Upper lobe of left lung (tissue), 6 donors: ENCODE measurements around the gene TGM6. TPM values are rescaled to one million over a fixed set of nuclear protein-coding genes. Genes with fewer than 3 reads are reported as not detected.

Experiments used
- ATAC-seq, 2 donors: fragments of 200-7000 bp; cut with Tn5 transposase; one replicate each; pipeline ENCODE4 v1.9.1; 2022; ENCODE audit warnings: mild to moderate bottlenecking in 2 of 2, moderate library complexity in 2 of 2; ENCODE audit not compliant: low FRiP score in 2 of 2
- DNase-seq, 2 donors: peaks; one replicate each; pipeline ENCODE4 v3.0.0-alpha.2; 2019 to 2020
- H3K27ac ChIP-seq, 4 donors: fragments of 200-600 bp; sonication (generic); one replicate each; pipeline ENCODE4 v1.5.1; 2016 to 2019
- H3K27me3 ChIP-seq, 4 donors: fragments of 200-600 bp; sonication (generic); one replicate each; pipeline ENCODE4 v1.5.1; 2017 to 2019
- H3K36me3 ChIP-seq, 4 donors: fragments of 200-600 bp; sonication (generic); one replicate each; pipeline ENCODE4 v1.5.1; 2016 to 2019
- H3K4me1 ChIP-seq, 4 donors: fragments of 200-600 bp; sonication (generic); one replicate each; pipeline ENCODE4 v1.5.1; 2018 to 2019
- H3K4me3 ChIP-seq, 4 donors: fragments of 200-600 bp; sonication (generic); one replicate each; pipeline ENCODE4 v1.5.1; 2017 to 2019; ENCODE audit warnings: mild to moderate bottlenecking in 2 of 4, moderate library complexity in 1 of 4
- H3K9me3 ChIP-seq, 4 donors: fragments of 200-600 bp; sonication (generic); one replicate each; pipeline ENCODE4 v1.5.1; 2018 to 2019
- EP300 ChIP-seq, 4 donors: sonication (generic); formaldehyde crosslinking; IDR thresholded peaks; one replicate each; pipeline ENCODE4 v1.5.1; 2017; ENCODE audit warnings: antibody characterized with exemption in 4 of 4, control low read depth in 2 of 4
- POLR2A ChIP-seq, 4 donors: fragments of 450-650 bp; IDR thresholded peaks; one replicate each; pipeline ENCODE4 v1.5.1; 2016 to 2017; ENCODE audit warnings: antibody characterized with exemption in 4 of 4, mild to moderate bottlenecking in 2 of 4
- POLR2AphosphoS5 ChIP-seq, 2 donors: sonication (generic); formaldehyde crosslinking; IDR thresholded peaks; one replicate each; pipeline ENCODE4 v1.5.1; 2017; ENCODE audit warnings: antibody characterized with exemption in 2 of 2
- WGBS, 2 donors: methylation state at CpG; one replicate each; pipeline ENCODE4 v1.1.5; 2017 to 2018; 5-methylcytosine and 5-hydroxymethylcytosine counted together
- small RNA-seq, 4 donors: library from RNA; depleted of rRNA; stranded (forward); fragments of <200 nt; gene quantifications; one replicate each; pipeline ENCODE3, GENCODE V24; 2016
- total RNA-seq, 6 donors: library from RNA; depleted of rRNA in 4 of 6; stranded (reverse); fragments of >200 nt in 4 of 6; gene quantifications; one replicate each; pipeline versions ENCODE4 v1.1.0 to v1.2.1, GENCODE V29; 2016 to 2021
- TF ChIP-seq, protein P1 (sequence below), 6 experiments: fragments of 450-650 bp in 4 of 6; fragments of 200-600 bp in 2 of 6; sonication (generic) in 2 of 6; IDR thresholded peaks; one replicate each; pipeline ENCODE4 v1.5.1; 2016 to 2019; ENCODE audit warnings: antibody characterized with exemption in 6 of 6
- donor health status: DM: no; HTN: no; CAD: no; lungs with moderate emphysema.
- donor health status: DM: no; HTN: yes; CAD: no; lungs with severe emphysema.

TGM6 gene
- total RNA-seq, 6 donors from 2014 or later, result not detected

DNA sequence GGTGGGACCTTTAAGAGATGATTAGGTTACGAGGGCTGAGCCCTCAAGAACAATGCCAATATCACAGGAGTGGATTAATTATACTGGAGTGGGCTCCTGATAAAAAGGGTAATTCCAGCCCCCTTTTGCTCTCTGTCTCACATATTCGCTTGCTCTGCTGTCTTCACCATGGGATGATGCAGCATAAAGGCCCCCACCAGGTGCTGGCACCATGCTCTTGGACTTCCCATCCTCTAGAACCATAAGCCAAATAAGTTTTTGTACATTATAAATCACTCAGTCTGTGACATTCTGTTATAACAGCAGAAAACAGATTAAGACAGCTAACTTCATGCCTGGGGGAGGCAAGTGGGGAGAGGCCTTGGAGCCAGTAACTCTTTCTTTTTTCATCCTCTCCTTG lies 99.7 kb downstream of the TGM6 start:
- WGBS, 2 donors, result 94 to 98% methylated on average over 2 of the region's 2 CpGs
- Histone ChIP-seq H3K27ac (no peak overlapping the region), H3K4me1 (no peaks in the 10 kb centered on the region), H3K9me3 (no peaks in the 10 kb centered on the region), H3K4me3 (no peak overlapping the region), H3K27me3 (no peaks in the 10 kb centered on the region), H3K36me3 (peaks cover 0 to 43% (median 31%) of the 10 kb centered on the region in 4 donors)
- DNase-seq (no peak), ATAC-seq (no peak)
- no peak for TF ChIP-seq POLR2AphosphoS5 (IDR thresholded peaks at IDR 0.05)
- TF ChIP-seq, protein P1, sequence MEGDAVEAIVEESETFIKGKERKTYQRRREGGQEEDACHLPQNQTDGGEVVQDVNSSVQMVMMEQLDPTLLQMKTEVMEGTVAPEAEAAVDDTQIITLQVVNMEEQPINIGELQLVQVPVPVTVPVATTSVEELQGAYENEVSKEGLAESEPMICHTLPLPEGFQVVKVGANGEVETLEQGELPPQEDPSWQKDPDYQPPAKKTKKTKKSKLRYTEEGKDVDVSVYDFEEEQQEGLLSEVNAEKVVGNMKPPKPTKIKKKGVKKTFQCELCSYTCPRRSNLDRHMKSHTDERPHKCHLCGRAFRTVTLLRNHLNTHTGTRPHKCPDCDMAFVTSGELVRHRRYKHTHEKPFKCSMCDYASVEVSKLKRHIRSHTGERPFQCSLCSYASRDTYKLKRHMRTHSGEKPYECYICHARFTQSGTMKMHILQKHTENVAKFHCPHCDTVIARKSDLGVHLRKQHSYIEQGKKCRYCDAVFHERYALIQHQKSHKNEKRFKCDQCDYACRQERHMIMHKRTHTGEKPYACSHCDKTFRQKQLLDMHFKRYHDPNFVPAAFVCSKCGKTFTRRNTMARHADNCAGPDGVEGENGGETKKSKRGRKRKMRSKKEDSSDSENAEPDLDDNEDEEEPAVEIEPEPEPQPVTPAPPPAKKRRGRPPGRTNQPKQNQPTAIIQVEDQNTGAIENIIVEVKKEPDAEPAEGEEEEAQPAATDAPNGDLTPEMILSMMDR (IDR thresholded peaks at IDR 0.05), result no peak
- no peak for TF ChIP-seq POLR2A (IDR thresholded peaks at IDR 0.05)
- TF ChIP-seq EP300 (IDR thresholded peaks at IDR 0.05), result no peak

Small RNA genes within 50 kb of the gene (small RNA-seq; reads per million reads assigned to genes)
- 0 reads per million in 4 donors for gene RF00019

Other genes with a start within 250 kb of the TGM6 start
- gene TGM3, start 84.9 kb upstream of the TGM6 start, total RNA-seq, result 1 to 10 TPM in 1 of 6 donors, under 1 TPM in 4, not detected in 1; 0.33 to 1.0 (median 0.46) TPM
- 100 to 1,000 TPM in 5 of 6 donors, 10 to 100 TPM in 1; 54.5 to 216 (median 123) TPM for gene SNRPB, start 89.9 kb downstream of the TGM6 start, total RNA-seq
- gene ZNF343, start 128.0 kb downstream of the TGM6 start, total RNA-seq, result 10 to 100 TPM in 1 of 6 donors, 1 to 10 TPM in 5; 8.4 to 13.3 (median 8.9) TPM
- under 1 TPM in 4 of 6 donors, not detected in 2; 0.22 to 0.57 (median 0.41) TPM for gene TMC2, start 155.7 kb downstream of the TGM6 start, total RNA-seq